Measurements from ENCODE around the gene ITSN1. TPM values are rescaled to one million over a fixed set of nuclear protein-coding genes. Genes with fewer than 3 reads are reported as not detected.
"Not testable (repeated sequence)": the region's sequence is repeated elsewhere in the genome, so short reads cannot be mapped to it uniquely, and the experiment has no call there.

Gene ITSN1
- total RNA-seq, 1 experiment from 2014 or later: 53.0 TPM

GRCh38 chr21:33931052-33931798, 288.9 kb downstream of the ITSN1 start:
- not testable (repeated sequence) for DNase-seq (ENCODE audit: low spot score)

- DNase-seq (ENCODE audit: low spot score): no peak
These were observed 289.6 kb downstream of the ITSN1 start for GRCh38 chr21:33931799-33932390.

- no peak for DNase-seq (ENCODE audit: low spot score)
These were observed 290.4 kb downstream of the ITSN1 start for GRCh38 chr21:33932731-33933130.

- no peak for DNase-seq (ENCODE audit: low spot score)
These were observed 294.2 kb downstream of the ITSN1 start for GRCh38 chr21:33936301-33937038.

- DNase-seq (ENCODE audit: low spot score): no peak
These were observed 294.8 kb downstream of the ITSN1 start for GRCh38 chr21:33937146-33937545.

GRCh38 chr21:33937931-33938339, 295.6 kb downstream of the ITSN1 start:
- DNase-seq (ENCODE audit: low spot score): no peak

- no peak for DNase-seq (ENCODE audit: low spot score)
These were observed 296.1 kb downstream of the ITSN1 start for GRCh38 chr21:33938381-33938780.

GRCh38 chr21:33939226-33939625, 296.9 kb downstream of the ITSN1 start:
- DNase-seq (ENCODE audit: low spot score): no peak

GRCh38 chr21:33940164-33940880, 298.0 kb downstream of the ITSN1 start:
- DNase-seq (ENCODE audit: low spot score): no peak

GRCh38 chr21:33940881-33941245, 298.6 kb downstream of the ITSN1 start:
- no peak for DNase-seq (ENCODE audit: low spot score)

- no peak for DNase-seq (ENCODE audit: low spot score)
These were observed 300.1 kb downstream of the ITSN1 start for GRCh38 chr21:33942426-33942825.

GRCh38 chr21:33943293-33943692, 301.0 kb downstream of the ITSN1 start:
- no peak for DNase-seq (ENCODE audit: low spot score)

- DNase-seq (ENCODE audit: low spot score): no peak
These were observed 302.0 kb downstream of the ITSN1 start for GRCh38 chr21:33944185-33944763.

GRCh38 chr21:33945652-33946270, 303.5 kb downstream of the ITSN1 start:
- DNase-seq (ENCODE audit: low spot score): no peak

- DNase-seq (ENCODE audit: low spot score): peak; percentile 99
These were observed 305.3 kb downstream of the ITSN1 start for GRCh38 chr21:33947451-33948095.

GRCh38 chr21:33948096-33948950, 306.0 kb downstream of the ITSN1 start:
- DNase-seq (ENCODE audit: low spot score): peak; percentile 71

GRCh38 chr21:33948951-33949444, 306.7 kb downstream of the ITSN1 start:
- DNase-seq (ENCODE audit: low spot score): no peak
